Liver (tissue), 9 donors: ENCODE measurements around the gene CA10. TPM values are rescaled to one million over a fixed set of nuclear protein-coding genes. Genes with fewer than 3 reads are reported as not detected.

Experiments
- DNase-seq: peaks from one replicate; pipeline ENCODE4 v3.0.0-alpha.2; 2017; ENCODE audit warnings: low spot score
- H3K27ac ChIP-seq, 2 donors: one replicate each; pipeline ENCODE4 v1.7.0; 2013; ENCODE audit warnings: inconsistent platforms in 2 of 2, low read length in 2 of 2, control low read depth in 1 of 2, low read depth in 1 of 2, mild to moderate bottlenecking in 1 of 2
- H3K27me3 ChIP-seq, 4 donors: one replicate each; pipeline versions ENCODE4 v1.6.1 to v1.7.0; 2013; ENCODE audit warnings: low read length in 3 of 4, inconsistent platforms in 1 of 4, mild to moderate bottlenecking in 1 of 4, moderate library complexity in 1 of 4; ENCODE audit not compliant: control insufficient read depth in 4 of 4, insufficient read depth in 4 of 4
- H3K36me3 ChIP-seq, 4 donors: one replicate each; pipeline versions ENCODE4 v1.6.1 to v1.7.0; 2013; ENCODE audit warnings: low read length in 3 of 4, mild to moderate bottlenecking in 3 of 4, low read depth in 1 of 4, moderate library complexity in 1 of 4; ENCODE audit not compliant: control insufficient read depth in 4 of 4, insufficient read depth in 3 of 4
- H3K4me1 ChIP-seq, 4 donors: one replicate each; pipeline versions ENCODE4 v1.6.1 to v1.7.0; 2013; ENCODE audit warnings: low read length in 3 of 4, mild to moderate bottlenecking in 3 of 4, moderate library complexity in 1 of 4; ENCODE audit not compliant: control insufficient read depth in 4 of 4, insufficient read depth in 4 of 4
- H3K4me3 ChIP-seq, 3 donors: one replicate each; pipeline versions ENCODE4 v1.6.1 to v1.7.0; 2013; ENCODE audit warnings: low read length in 3 of 3, control low read depth in 1 of 3, low read depth in 1 of 3, mild to moderate bottlenecking in 1 of 3
- H3K9ac ChIP-seq, 2 donors: one replicate each; pipeline ENCODE4 v1.7.0; 2013; ENCODE audit warnings: low read length in 2 of 2, mild to moderate bottlenecking in 2 of 2, moderate library complexity in 2 of 2, control low read depth in 1 of 2, low read depth in 1 of 2
- H3K9me3 ChIP-seq, 4 donors: one replicate each; pipeline versions ENCODE4 v1.6.1 to v1.7.0; 2013; ENCODE audit warnings: low read length in 3 of 4; ENCODE audit not compliant: control insufficient read depth in 4 of 4
- EGR1 ChIP-seq, 2 donors: IDR thresholded peaks; 2 replicates each; pipeline ENCODE4 v1.6.1; 2016 to 2018; ENCODE audit warnings: antibody characterized with exemption in 2 of 2, low read depth in 2 of 2
- FOXA1 ChIP-seq: IDR thresholded peaks from 2 replicates; pipeline ENCODE4 v1.6.1; 2016; ENCODE audit warnings: antibody characterized with exemption
- FOXA2 ChIP-seq: IDR thresholded peaks from 2 replicates; pipeline ENCODE4 v1.6.1; 2016; ENCODE audit warnings: antibody characterized with exemption
- GABPA ChIP-seq, 2 donors: IDR thresholded peaks in 1 of 2; conservative IDR thresholded peaks in 1 of 2; 2 replicates each; pipeline ENCODE4 v1.6.1; 2016; ENCODE audit warnings: antibody characterized with exemption in 2 of 2, mild to moderate bottlenecking in 1 of 2, moderate library complexity in 1 of 2
- HNF4G ChIP-seq: IDR thresholded peaks from 2 replicates; pipeline ENCODE4 v1.6.1; 2016; ENCODE audit warnings: antibody characterized with exemption
- RAD21 ChIP-seq, 2 donors: IDR thresholded peaks; 2 replicates each; pipeline ENCODE4 v1.6.1; 2016; ENCODE audit warnings: antibody characterized with exemption in 2 of 2, mild to moderate bottlenecking in 2 of 2
- RXRA ChIP-seq, 2 donors: IDR thresholded peaks; 2 replicates each; pipeline ENCODE4 v1.6.1; 2017 to 2018; ENCODE audit warnings: antibody characterized with exemption in 2 of 2, mild to moderate bottlenecking in 1 of 2
- SP1 ChIP-seq: IDR thresholded peaks from 2 replicates; pipeline ENCODE4 v1.6.1; 2018; ENCODE audit warnings: antibody characterized with exemption, mild to moderate bottlenecking
- YY1 ChIP-seq: IDR thresholded peaks from 2 replicates; pipeline ENCODE4 v1.6.1; 2016; ENCODE audit warnings: antibody characterized with exemption, mild to moderate bottlenecking
- WGBS: extraction: QIAGEN DNeasy Blood & Tissue Kit; methylation state at CpG from one replicate; pipeline ENCODE4 v1.1.7; 2013; 5-methylcytosine and 5-hydroxymethylcytosine counted together
- polyA plus RNA-seq, 2 donors: library from polyadenylated mRNA; stranded (reverse) in 1 of 2; unstranded in 1 of 2; fragments of 200-250 nt in 1 of 2; fragments of >200 nt in 1 of 2; fragmentation: Nextera tagmentation in 1 of 2; extraction: Ambion mirVana in 1 of 2; gene quantifications; one replicate each; pipeline versions ENCODE4 v1.2.1 to v1.2.3, GENCODE V29; 2013 to 2015
- total RNA-seq, 2 donors: library from RNA; depleted of rRNA; stranded (reverse); fragments of >200 nt; gene quantifications; one replicate each; pipeline ENCODE4 v1.2.3, GENCODE V29; 2014
- TF ChIP-seq, protein P1 (sequence below): fragments of 150-350 bp; IDR thresholded peaks from 2 replicates; pipeline ENCODE4 v1.5.1; 2017; ENCODE audit warnings: improper control_type of control experiment, low read depth, low read length; ENCODE audit not compliant: missing input control
- TF ChIP-seq, protein P2 (sequence below): IDR thresholded peaks from 2 replicates; pipeline ENCODE4 v1.6.1; 2016; ENCODE audit warnings: antibody characterized with exemption
- donor health status: healthy.
- donor health status: healthy.
- donor health status: healthy.
- donor health status: healthy.
- donor health status: healthy.

The CA10 gene
- total and polyA plus RNA-seq, 4 donors = 0.05 TPM; not detected in 3

DNA sequence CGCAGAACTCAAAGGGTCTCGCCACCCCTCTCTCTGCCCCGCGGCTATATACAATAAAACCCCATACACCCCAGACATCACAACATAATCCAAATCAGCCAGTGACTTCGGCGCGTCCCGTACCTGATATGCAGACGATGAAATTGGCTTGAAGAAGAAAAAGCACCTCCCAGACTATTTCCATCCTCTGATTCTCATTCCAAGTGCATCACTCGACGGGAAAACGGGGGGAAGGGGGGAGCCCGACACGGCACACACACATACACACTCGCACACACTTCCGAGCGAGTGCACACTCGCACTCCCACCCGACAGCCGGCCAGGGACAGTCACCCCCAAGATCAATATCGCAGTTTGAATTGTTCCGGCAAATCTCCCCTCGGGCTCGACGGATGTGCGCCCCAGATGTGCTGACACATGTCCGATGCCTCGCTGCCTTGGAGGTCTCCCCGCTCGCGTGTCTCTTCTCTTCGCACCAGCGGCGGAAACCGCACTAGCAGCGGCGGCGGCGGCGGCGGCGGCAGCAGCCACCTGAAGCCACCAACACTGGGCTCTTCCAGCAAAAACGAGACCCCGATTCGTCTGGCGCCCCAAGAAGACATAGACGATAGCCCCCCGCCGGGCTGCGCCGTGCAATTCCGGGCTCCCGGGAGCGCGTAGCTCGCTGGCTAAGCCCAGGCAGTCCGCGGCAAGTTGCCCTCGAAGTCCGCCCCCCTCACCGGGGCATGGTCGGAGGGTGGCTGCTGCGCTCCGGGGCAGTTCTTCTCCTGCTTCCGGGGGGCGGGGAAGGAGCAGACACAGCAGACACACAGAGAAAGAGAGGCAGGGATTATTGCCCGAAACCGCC is 688 bp downstream of the CA10 start (continued):
- TF ChIP-seq, protein P1, sequence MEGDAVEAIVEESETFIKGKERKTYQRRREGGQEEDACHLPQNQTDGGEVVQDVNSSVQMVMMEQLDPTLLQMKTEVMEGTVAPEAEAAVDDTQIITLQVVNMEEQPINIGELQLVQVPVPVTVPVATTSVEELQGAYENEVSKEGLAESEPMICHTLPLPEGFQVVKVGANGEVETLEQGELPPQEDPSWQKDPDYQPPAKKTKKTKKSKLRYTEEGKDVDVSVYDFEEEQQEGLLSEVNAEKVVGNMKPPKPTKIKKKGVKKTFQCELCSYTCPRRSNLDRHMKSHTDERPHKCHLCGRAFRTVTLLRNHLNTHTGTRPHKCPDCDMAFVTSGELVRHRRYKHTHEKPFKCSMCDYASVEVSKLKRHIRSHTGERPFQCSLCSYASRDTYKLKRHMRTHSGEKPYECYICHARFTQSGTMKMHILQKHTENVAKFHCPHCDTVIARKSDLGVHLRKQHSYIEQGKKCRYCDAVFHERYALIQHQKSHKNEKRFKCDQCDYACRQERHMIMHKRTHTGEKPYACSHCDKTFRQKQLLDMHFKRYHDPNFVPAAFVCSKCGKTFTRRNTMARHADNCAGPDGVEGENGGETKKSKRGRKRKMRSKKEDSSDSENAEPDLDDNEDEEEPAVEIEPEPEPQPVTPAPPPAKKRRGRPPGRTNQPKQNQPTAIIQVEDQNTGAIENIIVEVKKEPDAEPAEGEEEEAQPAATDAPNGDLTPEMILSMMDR = no peak

DNA sequence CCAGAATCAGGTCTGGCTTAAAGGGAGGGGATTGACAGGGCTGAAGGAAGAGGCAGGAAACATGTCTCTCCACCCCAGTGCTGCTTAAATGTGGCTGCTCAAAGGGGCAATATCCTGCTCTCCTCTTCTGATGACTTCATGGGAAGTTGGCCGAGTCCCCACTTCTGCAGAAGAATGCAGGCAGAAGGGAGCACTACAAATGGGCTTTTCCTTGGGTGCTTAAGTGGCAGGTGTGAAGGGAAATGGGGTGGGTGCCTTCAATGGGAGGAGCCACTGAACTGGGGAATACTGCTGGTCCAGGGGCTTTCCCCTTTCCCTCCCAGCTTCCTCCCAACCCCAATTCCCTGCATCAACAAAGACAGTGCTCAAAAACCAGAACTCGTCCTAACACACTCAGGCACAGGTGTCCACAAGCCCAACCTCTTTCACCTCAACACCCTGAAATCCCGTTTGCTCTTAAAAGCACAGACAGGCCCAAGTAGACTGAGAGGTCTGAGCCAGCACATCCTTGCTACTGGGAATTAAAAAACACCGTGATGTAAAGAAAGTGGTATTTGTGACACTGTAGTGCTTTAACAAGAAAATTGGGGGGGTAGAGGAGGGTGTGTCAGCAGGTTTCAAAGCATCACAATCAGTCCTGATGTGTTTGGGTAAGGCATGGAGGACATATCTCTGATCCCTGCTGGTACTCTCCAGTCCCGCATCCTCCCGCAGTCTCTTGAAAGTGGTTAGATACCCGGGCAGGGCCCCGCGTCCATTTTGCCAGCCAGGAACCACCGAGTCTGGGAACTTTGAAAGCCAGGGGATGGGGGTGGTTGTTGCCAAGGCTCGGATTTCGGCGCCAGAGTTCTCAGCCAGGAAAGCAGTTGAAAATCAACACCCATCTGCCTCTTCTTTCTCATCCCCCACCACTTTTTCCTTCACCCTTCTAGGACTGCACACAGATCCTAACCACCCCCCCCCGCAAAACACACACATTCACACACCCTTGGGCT is 1.6 kb downstream of the CA10 start:
- H3K27ac ChIP-seq = no peak overlapping the region
- TF ChIP-seq RXRA (IDR thresholded peaks at IDR 0.05) = no peak
- no peak for TF ChIP-seq EGR1 (IDR thresholded peaks at IDR 0.05; ENCODE audit: low read depth in 2 of 2)
- TF ChIP-seq RAD21 (IDR thresholded peaks at IDR 0.05) = no peak
- TF ChIP-seq YY1 = no peak
- TF ChIP-seq HNF4G = no peak
- H3K27me3 ChIP-seq = peaks cover 2 to 13% (median 11%) of the 10 kb centered on the region in 4 donors
- no peak overlapping the region for H3K4me3 ChIP-seq
- H3K36me3 ChIP-seq = no peaks in the 10 kb centered on the region
- no peak overlapping the region for H3K9ac ChIP-seq
- WGBS = 13% methylated on average over 14 of the region's 14 CpGs
- peaks cover 0 to 5% (median under 1%) of the 10 kb centered on the region in 4 donors for H3K4me1 ChIP-seq
- DNase-seq = no peak
- no peaks in the 10 kb centered on the region for H3K9me3 ChIP-seq

DNA sequence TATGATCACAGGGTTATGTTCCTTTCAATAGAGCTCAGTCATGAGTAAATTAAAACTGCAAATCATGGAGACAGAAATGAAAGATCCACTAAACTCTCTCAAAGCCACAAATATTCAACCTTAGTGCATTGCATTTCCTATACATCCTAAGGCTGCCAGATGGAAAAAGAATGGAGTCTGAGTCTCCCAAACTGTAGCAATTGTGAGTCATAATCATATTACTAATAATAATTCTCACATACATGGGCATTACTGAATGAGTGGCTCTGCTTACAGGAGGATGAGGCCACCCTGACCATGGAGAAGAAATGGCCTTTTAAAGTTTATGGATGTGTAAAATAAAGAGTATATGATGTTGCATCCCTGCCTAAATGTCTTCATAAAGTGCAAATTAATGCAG is 3.2 kb downstream of the CA10 start:
- Histone ChIP-seq H3K4me1 (peaks cover 0 to 5% (median under 1%) of the 10 kb centered on the region in 4 donors), H3K9ac (no peak overlapping the region), H3K4me3 (no peak overlapping the region), H3K27me3 (peaks cover 2 to 13% (median 10%) of the 10 kb centered on the region in 4 donors), H3K36me3 (no peaks in the 10 kb centered on the region), H3K27ac (no peak overlapping the region), H3K9me3 (no peaks in the 10 kb centered on the region)
- no peak for TF ChIP-seq FOXA2
- TF ChIP-seq, protein P2, sequence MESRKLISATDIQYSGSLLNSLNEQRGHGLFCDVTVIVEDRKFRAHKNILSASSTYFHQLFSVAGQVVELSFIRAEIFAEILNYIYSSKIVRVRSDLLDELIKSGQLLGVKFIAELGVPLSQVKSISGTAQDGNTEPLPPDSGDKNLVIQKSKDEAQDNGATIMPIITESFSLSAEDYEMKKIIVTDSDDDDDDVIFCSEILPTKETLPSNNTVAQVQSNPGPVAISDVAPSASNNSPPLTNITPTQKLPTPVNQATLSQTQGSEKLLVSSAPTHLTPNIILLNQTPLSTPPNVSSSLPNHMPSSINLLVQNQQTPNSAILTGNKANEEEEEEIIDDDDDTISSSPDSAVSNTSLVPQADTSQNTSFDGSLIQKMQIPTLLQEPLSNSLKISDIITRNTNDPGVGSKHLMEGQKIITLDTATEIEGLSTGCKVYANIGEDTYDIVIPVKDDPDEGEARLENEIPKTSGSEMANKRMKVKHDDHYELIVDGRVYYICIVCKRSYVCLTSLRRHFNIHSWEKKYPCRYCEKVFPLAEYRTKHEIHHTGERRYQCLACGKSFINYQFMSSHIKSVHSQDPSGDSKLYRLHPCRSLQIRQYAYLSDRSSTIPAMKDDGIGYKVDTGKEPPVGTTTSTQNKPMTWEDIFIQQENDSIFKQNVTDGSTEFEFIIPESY = no peak
- TF ChIP-seq GABPA (IDR thresholded peaks at IDR 0.05 in 1 of 2, conservative IDR thresholded peaks at IDR 0.05 in 1 of 2) = no peak
- no peak for TF ChIP-seq SP1
- TF ChIP-seq FOXA1 = no peak
- no peak for TF ChIP-seq EGR1 (IDR thresholded peaks at IDR 0.05; ENCODE audit: low read depth in 2 of 2)
- DNase-seq = no peak
